ENCODE results near the gene TCAP. TPM values are rescaled to one million over a fixed set of nuclear protein-coding genes. Genes with fewer than 3 reads are reported as not detected.

The TCAP gene
- polyA plus RNA-seq, 3 donors, result 1.3 TPM; not detected in 2

DNA sequence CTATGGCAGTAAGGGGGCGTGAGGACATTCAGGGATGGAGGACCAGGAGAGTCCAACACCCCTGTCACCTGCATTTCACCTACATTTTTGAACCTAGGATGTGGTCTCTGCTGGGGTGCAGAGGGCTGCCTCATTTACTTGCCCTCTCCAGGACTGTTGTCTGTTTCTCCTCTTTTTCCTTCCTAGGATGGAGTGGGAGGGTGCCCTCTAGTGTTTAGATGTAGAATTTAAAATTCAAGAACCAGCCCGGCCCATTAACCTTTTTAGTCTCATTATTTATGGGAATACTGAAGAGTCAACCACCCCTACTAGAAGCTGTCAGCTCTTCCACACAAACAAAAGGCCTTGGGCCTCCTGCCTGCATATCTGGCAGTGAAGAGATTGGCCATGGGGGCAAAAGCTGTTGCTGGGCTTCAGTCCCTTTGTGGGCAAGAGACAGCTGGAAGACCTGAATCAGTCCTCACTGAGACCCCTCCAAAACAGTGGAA lies 30.7 kb upstream of the TCAP start:
- Histone ChIP-seq H3K79me2 (ENCODE audit: insufficient read depth, low read length) (peaks cover 27% of the 10 kb centered on the region), H3K4me1 (ENCODE audit: control insufficient read depth in 1 of 2, insufficient read depth in 2 of 2, low read length in 2 of 2) (peaks cover 44 to 57% of the 10 kb centered on the region in 2 donors), H3K9me3 (replicated peaks in 1 of 2; ENCODE audit: control insufficient read depth in 1 of 2, insufficient read depth in 1 of 2, low read length in 2 of 2) (no peaks in the 10 kb centered on the region), H3K27me3 (ENCODE audit: control insufficient read depth in 2 of 2, insufficient read depth in 2 of 2, low read length in 2 of 2) (peaks cover 0 to 4% of the 10 kb centered on the region in 2 donors), H3K4me3 (replicated peaks in 1 of 3; ENCODE audit: low read depth in 2 of 3, low read length in 3 of 3) (no peak overlapping the region), H3K4me2 (replicated peaks; ENCODE audit: extremely low read depth, low read length, poor library complexity, severe bottlenecking) (no peak overlapping the region), H2AFZ (ENCODE audit: insufficient read depth, low read depth, low read length, poor library complexity, severe bottlenecking) (no peak overlapping the region), H3K27ac (ENCODE audit: low read depth in 1 of 2, low read length in 2 of 2) (no peak overlapping the region), H3K36me3 (replicated peaks in 1 of 2; ENCODE audit: control insufficient read depth in 1 of 2, insufficient read depth in 2 of 2, low read length in 2 of 2) (no peaks in the 10 kb centered on the region), H4K20me1 (ENCODE audit: insufficient read depth, low read length) (peaks cover 17% of the 10 kb centered on the region), H3K9ac (ENCODE audit: insufficient read depth, low read length, poor library complexity, severe bottlenecking) (no peak overlapping the region)
- Mint-ChIP-seq H3K36me3 (peaks cover 2 to 10% of the 10 kb centered on the region in 2 donors), H3K4me3 (no peak overlapping the region), H3K4me1 (peaks cover 57% of the 10 kb centered on the region), H3K9me3 (no peaks in the 10 kb centered on the region), H3K27me3 (ENCODE audit: low read depth in 3 of 3) (peaks cover 11 to 18% (median 14%) of the 10 kb centered on the region in 3 donors), H3K27ac (peak overlapping the region in 1 of 7 donors; percentile 45)
- intact Hi-C loops (cut with micrococcal nuclease), result loop anchor here in 1 of 2 donors (1.0 kb wide), 1 partner anchor 12 kb away; no protein-coding TSS in a partner anchor
- peak in 2 of 3 donors; percentile 44 to 50 for DNase-seq
- no CpG with 5 or more reads among the region's 2 CpGs for WGBS (ENCODE audit: insufficient coverage)
- TF ChIP-seq, protein P1, sequence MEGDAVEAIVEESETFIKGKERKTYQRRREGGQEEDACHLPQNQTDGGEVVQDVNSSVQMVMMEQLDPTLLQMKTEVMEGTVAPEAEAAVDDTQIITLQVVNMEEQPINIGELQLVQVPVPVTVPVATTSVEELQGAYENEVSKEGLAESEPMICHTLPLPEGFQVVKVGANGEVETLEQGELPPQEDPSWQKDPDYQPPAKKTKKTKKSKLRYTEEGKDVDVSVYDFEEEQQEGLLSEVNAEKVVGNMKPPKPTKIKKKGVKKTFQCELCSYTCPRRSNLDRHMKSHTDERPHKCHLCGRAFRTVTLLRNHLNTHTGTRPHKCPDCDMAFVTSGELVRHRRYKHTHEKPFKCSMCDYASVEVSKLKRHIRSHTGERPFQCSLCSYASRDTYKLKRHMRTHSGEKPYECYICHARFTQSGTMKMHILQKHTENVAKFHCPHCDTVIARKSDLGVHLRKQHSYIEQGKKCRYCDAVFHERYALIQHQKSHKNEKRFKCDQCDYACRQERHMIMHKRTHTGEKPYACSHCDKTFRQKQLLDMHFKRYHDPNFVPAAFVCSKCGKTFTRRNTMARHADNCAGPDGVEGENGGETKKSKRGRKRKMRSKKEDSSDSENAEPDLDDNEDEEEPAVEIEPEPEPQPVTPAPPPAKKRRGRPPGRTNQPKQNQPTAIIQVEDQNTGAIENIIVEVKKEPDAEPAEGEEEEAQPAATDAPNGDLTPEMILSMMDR (IDR thresholded peaks at IDR 0.05), result peak; percentile 90

DNA sequence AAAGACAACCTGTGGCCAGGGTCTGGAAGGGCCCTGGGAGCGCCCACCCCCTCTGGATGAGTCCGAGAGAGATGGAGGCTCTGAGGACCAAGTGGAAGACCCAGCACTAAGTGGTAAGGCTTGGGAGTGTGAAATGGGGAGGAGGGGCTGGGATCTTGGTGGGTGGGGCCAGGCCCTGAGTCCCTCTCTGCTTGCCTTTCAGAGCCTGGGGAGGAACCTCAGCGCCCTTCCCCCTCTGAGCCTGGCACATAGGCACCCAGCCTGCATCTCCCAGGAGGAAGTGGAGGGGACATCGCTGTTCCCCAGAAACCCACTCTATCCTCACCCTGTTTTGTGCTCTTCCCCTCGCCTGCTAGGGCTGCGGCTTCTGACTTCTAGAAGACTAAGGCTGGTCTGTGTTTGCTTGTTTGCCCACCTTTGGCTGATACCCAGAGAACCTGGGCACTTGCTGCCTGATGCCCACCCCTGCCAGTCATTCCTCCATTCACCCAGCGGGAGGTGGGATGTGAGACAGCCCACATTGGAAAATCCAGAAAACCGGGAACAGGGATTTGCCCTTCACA lies 29.5 kb upstream of the TCAP start:
- Mint-ChIP-seq H3K4me3 (peak overlapping the region in 1 of 2 donors; percentile 6), H3K36me3 (peaks cover 5 to 15% of the 10 kb centered on the region in 2 donors), H3K27me3 (ENCODE audit: low read depth in 3 of 3) (peaks cover 11 to 14% (median 13%) of the 10 kb centered on the region in 3 donors), H3K27ac (peak overlapping the region in 3 of 7 donors; percentile 13 to 27 (median 15)), H3K4me1 (peaks cover 56% of the 10 kb centered on the region), H3K9me3 (no peaks in the 10 kb centered on the region)
- no peaks in the 10 kb centered on the region for H3K9me3 ChIP-seq (replicated peaks in 1 of 2; ENCODE audit: control insufficient read depth in 1 of 2, insufficient read depth in 1 of 2, low read length in 2 of 2)
- DNase-seq, result no peak
- no peak overlapping the region for H2AFZ ChIP-seq (ENCODE audit: insufficient read depth, low read depth, low read length, poor library complexity, severe bottlenecking)
- intact Hi-C loops (cut with micrococcal nuclease), result loop anchor here (5.0 kb wide), 3 partner anchors 52 to 117 kb away; partner anchors contain the start of genes MIEN1 (in 1 of the 2) and PGAP3 (in 1 of the 2)
- H3K27ac ChIP-seq (ENCODE audit: low read depth in 1 of 2, low read length in 2 of 2), result no peak overlapping the region
- H3K4me2 ChIP-seq (replicated peaks; ENCODE audit: extremely low read depth, low read length, poor library complexity, severe bottlenecking), result no peak overlapping the region
- H3K27me3 ChIP-seq (ENCODE audit: control insufficient read depth in 2 of 2, insufficient read depth in 2 of 2, low read length in 2 of 2), result peaks cover 0 to 4% of the 10 kb centered on the region in 2 donors
- no peaks in the 10 kb centered on the region for H3K36me3 ChIP-seq (replicated peaks in 1 of 2; ENCODE audit: control insufficient read depth in 1 of 2, insufficient read depth in 2 of 2, low read length in 2 of 2)
- peaks cover 45 to 57% of the 10 kb centered on the region in 2 donors for H3K4me1 ChIP-seq (ENCODE audit: control insufficient read depth in 1 of 2, insufficient read depth in 2 of 2, low read length in 2 of 2)
- H3K9ac ChIP-seq (ENCODE audit: insufficient read depth, low read length, poor library complexity, severe bottlenecking), result no peak overlapping the region
- TF ChIP-seq, protein P1 (IDR thresholded peaks at IDR 0.05), result no peak
- H4K20me1 ChIP-seq (ENCODE audit: insufficient read depth, low read length), result peaks cover 30% of the 10 kb centered on the region
- 100% methylated on average over 3 of the region's 8 CpGs for WGBS (ENCODE audit: insufficient coverage)
- H3K79me2 ChIP-seq (ENCODE audit: insufficient read depth, low read length), result peaks cover 40% of the 10 kb centered on the region
- H3K4me3 ChIP-seq (replicated peaks in 1 of 3; ENCODE audit: low read depth in 2 of 3, low read length in 3 of 3), result no peak overlapping the region
